Activated CD8-positive, alpha-beta memory T cell treated with anti-CD3 and anti-CD28 coated beads for 48 hours (primary cell): Measurements from ENCODE around the gene NTRK3.

Source experiments
- DNase-seq, 3 experiments: peaks; one replicate each; pipeline ENCODE4 v3.0.0-alpha.2; 2020; ENCODE audit warnings: low read depth in 2 of 3, low spot score in 2 of 3

The NTRK3 gene

DNA sequence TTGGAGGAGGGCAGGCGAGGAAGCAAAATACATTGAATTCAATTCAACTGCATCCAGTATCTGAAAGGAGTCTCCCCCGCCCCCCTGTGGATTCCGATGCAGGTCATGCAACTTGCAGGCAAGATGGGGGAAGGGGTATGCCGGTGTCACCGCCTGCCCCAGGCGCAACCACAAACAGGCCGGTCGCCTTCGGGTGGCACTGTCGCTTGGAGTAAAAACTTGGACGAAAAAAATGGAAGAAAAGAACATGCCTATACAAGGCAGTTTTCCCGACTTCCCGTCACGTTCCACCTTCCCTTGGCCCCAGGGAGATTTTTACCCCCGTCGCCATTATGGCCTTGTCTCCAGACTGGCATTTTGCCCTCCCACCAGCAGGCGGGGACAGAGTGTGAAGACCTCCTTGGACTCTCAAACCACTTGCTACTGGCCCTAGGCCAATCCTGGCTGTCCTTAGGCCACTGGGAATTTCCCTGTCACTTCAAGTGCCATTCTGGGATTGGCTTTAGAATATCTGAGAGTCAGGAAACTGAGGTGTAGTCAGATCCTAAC is 1.6 kb upstream of the NTRK3 start:
- no peak for DNase-seq

DNA sequence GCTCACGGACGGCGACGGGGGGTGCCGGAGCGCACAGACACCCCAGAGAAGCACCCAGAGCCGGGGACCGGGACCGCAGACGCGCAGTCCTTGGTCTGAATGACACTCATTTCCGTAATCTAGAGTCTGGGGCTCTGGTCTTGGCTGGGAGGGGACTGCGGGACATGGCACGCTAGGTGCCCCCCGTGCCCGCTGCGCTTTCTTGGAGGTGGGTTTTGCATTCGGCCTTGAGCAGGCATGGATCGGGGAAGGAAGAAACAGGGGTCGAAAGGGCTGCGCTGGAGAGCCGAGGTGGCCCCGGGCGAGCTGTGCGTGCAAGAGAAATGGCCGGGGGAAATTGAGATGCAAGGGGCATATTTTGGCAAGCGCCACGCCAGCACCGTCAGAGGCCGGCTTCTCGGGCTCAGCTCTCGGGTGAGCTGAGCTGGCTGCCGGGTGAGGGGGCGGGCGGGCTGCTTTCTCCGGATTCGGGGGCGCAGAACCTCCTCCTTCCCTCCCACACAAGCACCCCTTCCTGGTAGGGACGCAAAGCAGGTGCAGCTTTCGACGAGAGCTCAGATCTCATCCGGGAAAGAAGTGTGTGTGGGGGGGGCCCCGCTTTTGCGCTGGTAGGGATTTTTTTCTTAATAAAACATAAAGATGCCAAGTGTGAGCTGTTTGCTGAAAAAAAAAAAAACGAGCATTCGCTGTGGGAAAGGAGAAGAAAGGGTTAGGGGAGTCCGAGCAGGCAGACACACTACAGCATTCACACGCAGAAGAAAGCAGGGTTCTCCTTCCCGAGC is 963 bp upstream of the NTRK3 start:
- DNase-seq = no peak

DNA sequence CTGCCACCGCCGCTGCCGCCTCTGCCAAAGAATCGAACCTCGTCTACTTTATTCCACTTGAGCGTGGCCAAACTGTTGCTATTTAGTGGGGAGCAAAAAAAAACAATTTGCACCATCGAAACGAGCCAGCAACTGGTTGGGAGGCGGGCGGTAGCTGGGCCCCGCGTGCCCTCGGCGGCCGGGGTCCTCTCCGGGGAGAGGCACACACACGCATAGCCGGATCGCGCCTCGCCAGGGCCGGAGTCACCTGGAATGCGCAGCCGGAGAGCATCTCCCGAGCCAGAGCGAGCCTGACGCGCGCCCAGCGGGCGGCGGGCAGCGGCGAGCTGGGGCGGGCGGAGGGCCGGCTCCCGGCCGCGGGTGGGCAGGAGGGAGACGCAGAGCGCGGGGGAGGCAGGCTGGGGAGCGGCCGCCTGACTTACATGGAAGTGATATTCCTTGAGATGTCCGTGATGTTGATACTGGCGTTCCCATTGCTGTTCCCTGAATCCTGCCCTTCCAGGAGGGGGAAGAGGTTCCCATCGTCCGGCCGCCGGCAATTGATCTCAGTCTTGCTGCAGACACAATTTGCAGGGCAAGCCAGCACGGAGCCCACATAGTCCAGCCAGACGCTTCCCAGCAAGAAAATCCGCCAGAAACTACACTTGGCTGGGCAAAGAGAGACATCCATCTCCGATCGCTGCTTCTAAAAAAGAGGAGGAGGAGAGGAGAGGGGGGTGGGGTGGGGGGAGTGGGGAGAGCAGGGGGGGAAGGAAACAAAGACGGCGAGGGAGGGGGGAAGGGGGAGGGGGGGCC is 858 bp downstream of the NTRK3 start:
- no peak for DNase-seq

DNA sequence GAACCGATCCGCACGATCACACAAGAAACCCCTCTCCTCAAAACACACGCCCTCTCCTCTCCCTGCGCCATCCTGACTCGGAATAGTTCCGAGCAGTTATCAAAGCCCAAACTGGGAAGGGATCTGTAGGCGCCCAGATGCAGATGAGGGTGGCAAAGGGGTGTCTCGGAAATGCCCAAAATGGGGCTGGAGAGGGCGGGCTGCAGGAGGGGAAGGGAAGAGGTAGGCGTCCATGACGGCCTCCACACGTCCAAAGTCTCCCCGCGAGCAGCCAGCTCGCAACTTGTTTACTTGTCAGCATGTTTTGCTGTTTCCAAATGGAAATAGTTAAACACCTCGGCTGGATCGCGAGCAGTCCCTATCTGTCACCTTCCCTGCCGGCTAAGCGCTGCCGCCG is 1.5 kb downstream of the NTRK3 start:
- DNase-seq = no peak

DNA sequence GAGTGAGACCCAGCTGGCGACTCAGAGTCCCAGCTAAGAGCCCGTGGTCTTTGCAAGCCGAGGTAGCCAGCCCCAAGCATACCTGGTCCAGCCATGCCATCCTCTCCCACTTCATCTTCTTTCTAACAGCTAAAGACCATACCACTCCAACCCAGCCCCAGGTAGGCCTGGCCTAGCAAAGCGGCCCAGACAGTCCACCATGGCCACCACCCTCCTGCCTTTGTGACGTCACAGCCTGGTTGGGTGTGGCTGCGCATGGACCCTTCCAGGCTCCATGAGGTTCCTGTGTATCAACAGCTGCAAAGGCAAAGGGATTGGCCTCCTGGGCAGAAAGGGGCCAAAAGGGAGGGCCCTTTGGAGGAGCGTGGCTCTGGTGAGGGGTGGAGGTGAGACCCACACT is 4.1 kb downstream of the NTRK3 start:
- DNase-seq = no peak

DNA sequence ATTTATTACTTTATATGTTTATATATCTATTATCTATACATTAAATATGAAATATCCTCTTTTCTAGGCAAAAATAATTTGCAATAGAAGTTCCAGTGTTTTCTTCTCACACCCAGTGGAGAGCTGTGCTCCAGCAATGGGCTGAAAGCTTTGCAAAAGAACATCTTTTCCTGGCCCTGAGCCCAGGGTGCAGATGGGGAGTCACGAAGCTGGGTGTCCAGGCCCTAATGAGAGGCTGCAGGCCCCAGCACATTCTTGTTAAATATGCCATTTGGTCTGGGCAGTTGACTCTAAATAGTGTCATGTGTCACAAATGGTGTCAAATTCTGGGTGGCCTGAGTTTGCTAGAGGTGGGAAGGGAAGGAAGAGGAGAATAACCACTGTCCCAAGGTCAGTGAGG is 5.7 kb downstream of the NTRK3 start:
- DNase-seq = no peak

DNA sequence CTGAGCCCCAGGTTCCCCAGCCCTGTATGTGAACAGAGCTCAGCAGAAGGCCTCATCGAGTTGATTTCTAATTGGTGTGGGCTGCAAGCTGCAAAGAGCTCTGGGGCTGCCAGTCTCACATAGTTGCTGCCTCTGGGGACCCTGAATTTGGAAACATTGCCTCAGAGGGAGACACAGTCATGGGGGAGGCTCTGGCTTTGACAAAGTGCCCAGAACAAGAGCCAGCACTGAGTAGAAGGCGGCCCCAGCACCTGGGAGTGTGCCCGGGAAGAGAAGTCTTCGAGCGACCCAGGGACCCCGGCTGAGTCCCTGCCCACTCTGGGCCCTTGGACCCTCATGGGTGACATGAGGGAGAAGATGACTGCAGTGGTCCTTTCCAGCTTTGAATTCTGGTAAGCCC is 7.3 kb downstream of the NTRK3 start:
- DNase-seq = no peak

DNA sequence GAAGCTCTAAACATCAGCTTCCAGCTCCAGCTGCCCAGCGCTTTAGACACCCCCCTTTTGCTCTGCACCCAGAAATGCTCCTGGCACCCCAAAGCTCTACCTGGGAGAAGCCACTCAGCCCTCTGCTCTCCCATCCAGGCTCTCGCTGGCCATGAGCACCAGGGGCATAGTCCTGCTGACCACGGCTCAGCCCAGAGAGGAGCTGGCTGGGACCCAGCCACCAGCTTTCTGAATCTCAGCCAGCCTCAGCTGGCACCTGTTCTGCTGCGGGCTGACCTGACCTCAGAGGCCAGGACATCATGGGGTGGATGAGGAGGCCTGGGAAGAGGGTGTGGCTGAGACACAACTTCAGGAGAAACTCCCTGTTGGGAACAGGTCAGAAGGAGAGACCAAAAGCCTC is 8.6 kb downstream of the NTRK3 start:
- no peak for DNase-seq

DNA sequence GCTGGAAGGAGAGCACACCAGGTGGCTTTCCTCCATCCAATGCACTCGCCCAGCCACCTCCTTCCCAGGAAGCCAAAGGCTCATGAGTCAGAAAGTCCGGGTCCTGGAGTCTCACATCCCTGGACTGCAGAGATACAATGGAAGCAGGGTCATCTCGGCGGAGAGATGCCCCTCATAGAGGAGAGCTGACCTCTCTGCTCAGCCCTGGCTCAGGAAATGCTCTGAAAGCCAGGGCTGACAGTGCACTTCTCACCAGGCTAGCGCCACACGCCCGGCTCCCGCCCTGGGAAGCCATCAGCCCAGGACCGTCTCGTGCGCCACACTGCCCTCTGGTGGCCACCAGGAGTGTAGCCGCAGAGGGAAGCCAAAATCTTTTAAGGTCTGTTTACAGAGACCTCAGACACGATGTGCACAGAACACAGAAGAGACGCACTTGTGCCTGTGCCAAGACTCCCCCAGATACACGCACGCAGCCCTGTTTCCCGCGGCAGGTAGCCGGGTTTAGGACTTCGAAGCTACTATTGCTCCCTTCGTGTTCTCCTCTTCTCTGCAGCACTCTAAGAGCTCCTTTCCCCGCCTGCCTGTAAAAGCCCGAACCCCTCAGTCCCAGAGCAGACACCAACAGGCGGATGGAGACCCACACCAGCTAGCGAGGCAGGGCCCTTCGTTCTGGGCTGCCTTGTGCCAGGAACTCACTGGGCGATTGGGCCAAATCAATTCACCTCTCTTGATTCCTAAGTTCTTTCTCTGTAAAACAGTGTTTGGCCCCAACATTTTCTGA is 9.7 kb downstream of the NTRK3 start:
- DNase-seq = peak; percentile 27 to 67 (median 56)

DNA sequence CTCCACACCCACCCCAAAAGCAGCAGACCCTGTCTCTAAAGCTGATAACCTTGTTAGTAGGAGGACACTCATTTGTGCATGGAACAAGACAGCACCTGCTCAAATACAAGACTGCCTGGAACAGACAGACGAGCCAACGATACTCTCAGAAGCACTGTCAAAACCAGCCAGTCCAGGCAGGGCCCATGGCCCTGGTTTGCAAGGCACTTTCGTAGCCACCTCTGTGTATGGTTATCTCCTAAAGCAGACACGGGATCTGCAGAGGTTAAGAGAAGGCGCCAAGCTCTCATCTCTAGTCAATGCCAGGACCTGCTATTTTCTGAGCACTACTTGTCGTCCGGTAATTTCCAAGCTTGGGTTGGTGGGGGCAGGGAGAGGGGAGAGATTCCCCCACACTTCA is 10.5 kb downstream of the NTRK3 start:
- DNase-seq = no peak

DNA sequence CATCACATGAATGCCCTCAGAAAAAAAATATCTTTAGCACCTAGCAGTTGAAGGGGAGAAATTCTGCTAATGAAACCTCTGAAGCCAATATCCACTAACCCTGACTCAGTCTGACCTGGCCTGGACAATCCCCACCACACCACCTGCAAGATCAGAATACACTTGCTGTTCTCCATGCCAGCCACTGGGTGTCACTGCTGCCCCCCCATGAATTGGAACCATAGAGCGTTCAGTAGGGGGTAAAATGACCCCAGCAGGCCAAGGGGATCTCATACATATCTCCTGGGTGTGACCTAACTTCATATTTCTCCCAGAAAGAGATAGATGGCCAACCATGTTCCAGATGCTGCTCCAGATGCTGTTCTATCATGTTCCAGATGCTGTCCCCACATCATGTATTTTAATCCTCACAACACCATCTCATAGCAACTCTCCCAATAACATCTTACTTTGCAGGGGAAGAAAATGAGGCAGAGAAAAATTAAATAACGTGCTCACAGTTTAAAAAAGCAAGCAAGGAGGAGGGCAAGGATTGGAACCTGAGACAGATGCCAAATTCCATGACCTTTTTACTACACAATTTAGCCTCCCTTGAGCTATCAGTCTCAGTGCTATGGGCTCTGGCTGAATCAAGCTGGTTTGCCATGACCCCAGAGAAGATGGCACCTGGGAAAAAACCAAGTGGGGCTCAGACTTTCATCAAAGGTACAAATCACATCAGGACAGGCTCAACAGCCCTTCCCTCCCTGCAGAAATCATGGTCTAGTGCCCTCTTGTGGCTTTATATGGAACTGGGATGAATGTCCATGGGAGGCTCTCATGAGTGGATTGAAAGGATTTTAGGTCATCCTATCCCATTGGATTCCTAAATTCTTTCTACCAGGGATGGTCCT is 12.4 kb downstream of the NTRK3 start:
- DNase-seq = no peak

DNA sequence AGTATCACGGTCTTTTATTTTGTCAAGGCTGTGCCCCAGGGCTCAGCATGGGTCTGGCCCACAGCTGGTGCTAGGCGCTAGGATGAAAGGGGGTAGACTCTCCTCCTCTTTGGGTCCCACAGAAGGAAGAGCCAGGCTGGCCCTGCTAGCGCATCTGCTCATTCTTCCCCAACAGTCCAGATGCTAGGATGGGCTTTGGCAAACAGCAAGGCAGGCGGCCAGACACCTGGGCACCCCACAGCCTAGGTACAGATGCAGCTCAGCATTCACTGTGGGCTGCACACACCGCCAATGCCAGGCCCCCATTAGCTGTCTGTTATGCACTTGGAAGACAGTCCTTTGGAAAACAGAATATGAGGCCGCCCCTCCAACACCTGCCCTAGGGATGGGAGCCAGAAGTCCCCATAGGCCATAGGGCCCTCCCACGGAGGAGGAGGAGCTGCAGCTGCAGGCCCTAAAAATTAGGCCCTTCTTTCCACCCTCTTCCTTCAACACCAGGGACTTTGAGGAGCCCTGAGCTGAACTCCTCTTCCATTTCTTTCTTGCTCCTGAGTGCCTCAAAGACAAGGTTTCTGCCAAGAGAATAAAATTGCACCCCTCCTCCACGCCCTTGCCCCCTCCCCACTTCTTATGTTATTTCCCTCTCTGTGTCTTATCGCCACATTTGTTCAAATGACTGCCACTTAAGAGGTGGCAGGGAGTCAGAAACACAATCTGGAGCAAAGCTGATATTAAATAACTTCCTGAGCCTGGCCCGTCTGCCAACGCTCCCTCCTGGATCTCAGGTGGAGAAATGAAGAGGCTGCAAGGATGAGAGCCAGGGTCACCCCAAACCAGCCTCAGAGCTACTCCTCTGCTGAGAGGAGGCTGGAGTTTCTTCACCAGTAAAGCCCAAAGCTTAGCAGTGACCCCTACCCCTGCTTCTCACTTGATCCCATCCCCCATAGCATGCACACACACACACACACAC is 13.7 kb downstream of the NTRK3 start:
- DNase-seq = no peak

DNA sequence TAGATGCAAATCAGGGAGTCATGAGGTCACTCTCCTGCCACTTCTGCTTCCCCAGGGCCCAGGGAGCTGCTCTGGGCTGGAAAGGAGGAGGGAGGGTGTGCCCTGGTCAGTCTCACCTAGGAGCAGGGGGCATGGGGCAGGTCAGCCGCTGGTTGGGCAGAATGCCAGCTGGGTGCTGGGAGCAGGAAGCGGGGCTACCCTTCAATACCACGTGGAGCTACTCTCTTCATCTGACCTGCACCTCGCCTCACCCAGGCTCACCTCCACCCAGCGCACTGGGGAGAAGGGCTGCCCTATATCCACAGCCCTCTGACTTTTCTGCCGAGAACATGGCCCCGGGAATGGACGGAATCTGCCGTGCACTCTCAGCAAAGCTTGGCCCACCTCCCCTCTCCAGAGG is 15.1 kb downstream of the NTRK3 start:
- no peak for DNase-seq

DNA sequence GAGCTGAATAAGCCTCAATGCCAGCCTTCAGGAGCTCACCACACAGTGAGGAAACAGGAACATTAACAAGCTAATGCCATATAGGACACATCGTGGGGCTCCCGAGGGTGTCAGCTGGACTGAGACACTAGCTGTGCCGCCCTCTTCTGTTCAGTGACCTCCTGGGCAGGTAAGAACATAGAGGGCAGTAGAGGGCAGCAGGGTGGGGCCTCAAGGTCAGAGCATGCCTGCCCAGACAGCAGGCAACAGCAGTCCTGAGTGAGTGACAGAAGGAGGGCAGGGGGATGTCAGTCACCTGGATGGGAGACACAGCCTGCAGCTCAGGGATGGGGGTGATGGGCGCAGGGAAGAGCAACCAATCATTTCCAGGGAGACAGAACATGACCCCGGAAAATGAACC is 15.5 kb downstream of the NTRK3 start:
- no peak for DNase-seq

DNA sequence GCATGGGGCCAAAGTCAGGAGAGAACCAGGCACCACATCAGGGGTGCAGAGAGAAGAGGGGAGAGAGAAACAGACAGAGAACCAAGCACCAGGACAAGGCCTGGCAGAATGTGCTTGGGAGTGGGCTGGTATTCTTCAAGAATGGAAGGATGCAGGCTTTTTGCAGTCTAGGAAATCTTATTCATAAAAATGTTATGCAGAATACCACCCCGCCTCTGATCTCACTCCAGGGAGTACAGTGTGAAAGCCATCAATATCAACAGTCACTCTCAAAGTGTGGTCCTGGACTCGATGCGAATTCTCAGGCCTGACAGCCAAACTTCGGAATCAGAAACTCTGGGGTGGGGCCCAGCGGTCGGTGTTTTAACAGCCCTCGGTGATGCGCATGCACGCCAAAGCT is 16.9 kb downstream of the NTRK3 start:
- DNase-seq = no peak

DNA sequence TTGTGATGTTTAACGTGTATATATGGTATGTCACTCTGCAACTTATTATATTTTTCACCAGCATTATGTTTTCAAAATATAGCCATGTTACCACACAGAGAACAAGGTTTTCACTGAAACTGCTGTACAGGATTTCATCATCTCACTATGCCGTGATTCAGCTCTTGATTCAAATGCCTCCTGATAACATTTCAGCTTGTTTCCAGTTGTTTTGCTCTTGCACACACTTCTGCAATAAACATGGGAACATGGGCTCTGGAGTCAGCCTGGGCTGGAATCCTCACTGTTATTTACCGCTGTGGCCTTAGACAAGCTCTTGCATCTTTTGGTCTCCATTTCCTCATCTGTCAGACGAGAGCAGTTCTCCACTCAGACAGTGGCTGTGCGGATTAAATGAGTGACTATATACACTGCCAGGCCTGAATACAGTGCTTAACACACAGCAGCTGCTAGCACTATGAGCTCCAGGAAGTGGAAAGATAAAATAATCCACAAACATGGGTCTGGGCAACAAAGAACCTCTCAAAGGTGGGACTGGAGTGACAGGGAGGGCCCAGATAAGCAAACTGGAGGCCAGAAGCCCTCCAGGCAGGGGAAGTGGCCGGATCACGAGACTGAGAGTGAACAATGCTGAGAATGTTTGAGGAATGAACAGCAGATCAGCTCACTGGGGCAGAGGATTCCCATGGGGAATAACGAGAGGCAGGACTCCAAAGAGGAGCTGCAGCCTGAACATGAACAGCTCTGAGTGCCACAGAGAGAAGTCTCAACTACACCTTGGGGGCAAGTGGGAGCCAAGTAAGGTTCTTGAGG is 17.7 kb downstream of the NTRK3 start:
- no peak for DNase-seq

DNA sequence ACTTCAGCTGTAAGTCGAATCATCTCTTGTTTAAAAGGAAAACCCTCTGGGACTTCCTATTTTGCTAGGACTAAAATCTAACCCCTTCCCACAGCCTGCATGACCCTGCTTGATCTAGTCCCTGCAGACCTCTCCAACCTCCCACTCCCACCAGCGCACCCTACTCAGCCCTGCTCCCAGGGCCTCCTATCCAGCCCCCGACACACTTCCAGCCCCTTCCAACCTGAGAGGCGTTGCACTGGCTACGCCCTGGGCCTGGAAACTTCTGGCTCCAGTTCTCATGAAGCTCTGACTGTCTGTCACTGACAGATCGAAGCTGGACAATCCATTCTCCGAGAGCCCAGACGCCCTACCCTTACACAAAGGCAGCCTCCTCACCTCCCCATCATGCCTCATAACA is 21.8 kb downstream of the NTRK3 start:
- no peak for DNase-seq

DNA sequence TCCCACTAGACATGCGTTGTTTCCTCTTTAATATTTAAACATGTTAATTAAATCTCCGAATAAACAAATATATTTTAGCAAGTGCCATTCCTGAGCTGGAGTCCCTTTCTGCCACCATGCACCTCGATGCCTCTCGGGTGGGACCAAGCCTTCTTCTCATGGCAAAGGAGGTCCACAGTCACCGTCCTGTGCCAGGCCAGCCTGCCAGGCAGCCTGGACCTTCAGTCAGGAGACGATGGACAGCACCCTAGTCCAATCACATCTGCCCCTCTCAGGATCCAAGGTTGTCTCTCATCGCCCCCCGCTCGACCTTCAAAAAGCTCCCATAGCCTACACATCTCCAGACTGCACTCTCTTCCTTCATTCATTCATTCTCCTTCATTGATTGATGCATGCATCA is 22.6 kb downstream of the NTRK3 start:
- no peak for DNase-seq

DNA sequence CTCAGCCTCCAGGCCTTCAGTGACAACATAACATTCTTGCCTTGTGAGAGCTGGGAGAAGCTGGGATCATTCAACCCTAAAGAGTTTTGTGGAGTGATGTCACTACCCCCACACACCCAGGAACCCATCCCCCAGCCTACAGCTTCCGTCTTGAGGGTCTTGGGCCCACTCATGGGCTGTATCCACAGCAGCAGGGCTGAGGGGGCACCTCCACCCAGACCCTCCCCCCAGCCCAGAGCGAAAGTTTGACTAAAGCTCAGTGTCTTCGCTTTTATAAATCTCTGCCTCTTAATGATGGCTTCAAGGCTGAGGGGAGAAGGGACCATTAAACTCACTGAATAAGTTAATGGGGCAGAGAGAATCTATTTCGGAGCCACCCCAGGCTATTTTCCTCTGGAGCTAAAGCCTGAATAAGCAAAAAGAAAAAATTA is 23.8 kb downstream of the NTRK3 start:
- DNase-seq = no peak
